A172 (cell line): ENCODE data around the gene BTNL8. TPM values are rescaled to one million over a fixed set of nuclear protein-coding genes. Genes with fewer than 3 reads are reported as not detected.

ENCODE experiments used
- DNase-seq: peaks from one replicate; pipeline ENCODE4 v3.0.0-alpha.2; 2015; ENCODE audit warnings: low spot score
- total RNA-seq: library from RNA; depleted of rRNA; stranded (reverse); fragments of >200 nt; shearing (Covaris generic); gene quantifications from 2 replicates; pipeline ENCODE4 v1.2.3, GENCODE V29; 2014; rRNA removed

The BTNL8 gene
- total RNA-seq = 0.71 TPM in 1 of 2 replicates, not detected in the other

GRCh38 chr5:180898621-180899246 is at the start of gene BTNL8:
BTNL8 (plus strand) TSS chr5:180899159; CDS start chr5:180899311, 152 bp downstream.
- no peak for DNase-seq

- no peak for DNase-seq
These were observed 49.1 kb upstream of the BTNL8 start for GRCh38 chr5:180849827-180850226.

- no peak for DNase-seq
These were observed 48.4 kb upstream of the BTNL8 start for GRCh38 chr5:180850434-180851078.

- DNase-seq = no peak
These were observed 46.5 kb upstream of the BTNL8 start for GRCh38 chr5:180852495-180852894.

GRCh38 chr5:180853121-180853847 is 45.7 kb upstream of the BTNL8 start:
- DNase-seq = no peak

GRCh38 chr5:180853848-180854176 is 45.1 kb upstream of the BTNL8 start:
- no peak for DNase-seq

- DNase-seq = no peak
These were observed 40.4 kb upstream of the BTNL8 start for GRCh38 chr5:180858586-180858985.

GRCh38 chr5:180860273-180860886 is 38.6 kb upstream of the BTNL8 start:
- peak; percentile 40 for DNase-seq

- DNase-seq = peak; percentile 79
These were observed 37.8 kb upstream of the BTNL8 start, which contains the start of gene ZFP62 for GRCh38 chr5:180860887-180861822. ZFP62 (minus strand) TSS chr5:180861276; CDS start chr5:180861219, 57 bp downstream.

- no peak for DNase-seq
These were observed 36.3 kb upstream of the BTNL8 start for GRCh38 chr5:180862645-180863044.

- no peak for DNase-seq
These were observed 32.8 kb upstream of the BTNL8 start for GRCh38 chr5:180865981-180866695.

- DNase-seq = no peak
These were observed 32.0 kb upstream of the BTNL8 start for GRCh38 chr5:180866985-180867384.

- DNase-seq = peak; percentile 73
These were observed 30.0 kb upstream of the BTNL8 start for GRCh38 chr5:180868960-180869359.

- no peak for DNase-seq
These were observed 29.4 kb upstream of the BTNL8 start for GRCh38 chr5:180869587-180869986.

GRCh38 chr5:180870276-180871068 is 28.5 kb upstream of the BTNL8 start:
- no peak for DNase-seq

GRCh38 chr5:180872419-180872818 is 26.5 kb upstream of the BTNL8 start:
- no peak for DNase-seq

GRCh38 chr5:180873615-180874520 is 25.1 kb upstream of the BTNL8 start:
- peak; percentile 41 for DNase-seq

GRCh38 chr5:180874804-180875582 is 24.0 kb upstream of the BTNL8 start:
- no peak for DNase-seq
